GM03348 (cell line): ENCODE measurements around the gene SLC33A1.
"Not testable (repeated sequence)": the region's sequence is repeated elsewhere in the genome, so short reads cannot be mapped to it uniquely, and the experiment has no call there.

Experiments
- DNase-seq: peaks from one replicate; pipeline ENCODE4 v3.0.0; 2012; ENCODE audit warnings: low spot score

The SLC33A1 gene

DNA sequence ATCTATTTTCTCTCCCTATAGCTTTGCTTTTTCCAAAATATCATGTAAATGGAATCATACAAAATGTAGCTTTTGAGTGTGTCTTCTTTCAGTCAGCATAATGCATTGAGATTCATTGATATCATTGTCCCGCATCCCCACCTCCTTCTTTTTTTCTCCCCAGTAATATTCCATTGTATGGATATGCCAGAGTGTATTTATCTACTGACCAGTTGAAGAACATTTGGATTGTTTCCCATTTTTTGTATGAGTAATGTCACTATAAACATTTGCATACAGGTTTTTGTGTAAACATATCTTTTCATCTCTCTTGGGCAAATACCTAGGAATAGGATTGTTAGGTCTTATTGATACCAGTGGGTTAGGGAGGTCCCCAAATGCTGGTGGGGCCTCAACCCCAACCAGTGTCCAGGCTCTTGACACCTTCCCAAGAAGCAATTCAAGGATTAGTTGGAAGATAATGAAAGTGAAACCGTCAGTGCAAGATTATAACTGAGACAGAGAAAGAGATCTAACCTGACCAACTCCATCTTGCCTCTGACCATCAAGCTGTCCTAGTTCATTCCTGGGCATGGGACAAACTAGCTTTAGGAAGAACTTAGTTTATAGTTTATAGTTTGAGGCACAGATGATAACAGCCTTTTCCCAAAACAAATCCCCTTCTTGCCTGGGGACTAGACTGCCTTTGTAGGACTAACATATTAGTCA is 7.4 kb upstream of the SLC33A1 start:
- DNase-seq, result no peak

DNA sequence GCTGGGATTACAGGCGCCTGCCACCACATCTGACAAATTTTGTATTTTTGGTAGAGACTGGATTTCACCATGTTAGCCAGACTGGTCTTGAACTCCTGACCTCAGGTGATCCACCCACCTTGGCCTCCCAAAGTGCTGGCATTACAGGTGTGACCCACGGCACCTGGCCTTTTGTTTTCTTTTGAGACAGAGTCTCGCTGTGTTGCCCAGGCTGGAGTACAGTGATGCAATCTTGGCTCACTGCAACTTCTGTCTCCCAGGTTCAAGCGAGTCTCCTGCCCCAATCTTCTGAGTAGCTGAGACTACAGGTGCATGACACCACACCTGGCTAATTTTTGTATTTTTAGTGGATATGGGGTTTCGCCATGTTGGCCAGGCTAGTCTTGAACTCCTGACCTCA is 6.2 kb upstream of the SLC33A1 start:
- DNase-seq, result not testable (repeated sequence)

DNA sequence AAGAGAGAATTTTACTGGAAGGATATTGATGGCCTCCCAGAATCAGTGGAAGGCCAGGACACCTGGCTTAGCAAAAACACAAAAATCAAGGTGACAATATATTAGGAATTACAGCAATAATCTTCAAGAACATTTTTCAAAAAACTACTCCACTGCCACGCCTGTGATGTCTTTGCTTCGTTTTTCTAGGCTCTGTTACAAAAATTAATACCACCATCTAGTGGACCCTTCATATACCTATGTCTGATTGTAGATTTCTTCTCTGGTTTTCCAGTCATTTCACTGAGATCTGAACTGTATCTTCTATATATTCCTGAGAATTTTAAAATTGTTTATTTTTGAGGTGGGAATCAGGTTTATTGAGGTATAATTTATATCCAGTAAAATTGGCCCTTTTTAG is 5.6 kb upstream of the SLC33A1 start:
- peak; percentile 40 for DNase-seq

DNA sequence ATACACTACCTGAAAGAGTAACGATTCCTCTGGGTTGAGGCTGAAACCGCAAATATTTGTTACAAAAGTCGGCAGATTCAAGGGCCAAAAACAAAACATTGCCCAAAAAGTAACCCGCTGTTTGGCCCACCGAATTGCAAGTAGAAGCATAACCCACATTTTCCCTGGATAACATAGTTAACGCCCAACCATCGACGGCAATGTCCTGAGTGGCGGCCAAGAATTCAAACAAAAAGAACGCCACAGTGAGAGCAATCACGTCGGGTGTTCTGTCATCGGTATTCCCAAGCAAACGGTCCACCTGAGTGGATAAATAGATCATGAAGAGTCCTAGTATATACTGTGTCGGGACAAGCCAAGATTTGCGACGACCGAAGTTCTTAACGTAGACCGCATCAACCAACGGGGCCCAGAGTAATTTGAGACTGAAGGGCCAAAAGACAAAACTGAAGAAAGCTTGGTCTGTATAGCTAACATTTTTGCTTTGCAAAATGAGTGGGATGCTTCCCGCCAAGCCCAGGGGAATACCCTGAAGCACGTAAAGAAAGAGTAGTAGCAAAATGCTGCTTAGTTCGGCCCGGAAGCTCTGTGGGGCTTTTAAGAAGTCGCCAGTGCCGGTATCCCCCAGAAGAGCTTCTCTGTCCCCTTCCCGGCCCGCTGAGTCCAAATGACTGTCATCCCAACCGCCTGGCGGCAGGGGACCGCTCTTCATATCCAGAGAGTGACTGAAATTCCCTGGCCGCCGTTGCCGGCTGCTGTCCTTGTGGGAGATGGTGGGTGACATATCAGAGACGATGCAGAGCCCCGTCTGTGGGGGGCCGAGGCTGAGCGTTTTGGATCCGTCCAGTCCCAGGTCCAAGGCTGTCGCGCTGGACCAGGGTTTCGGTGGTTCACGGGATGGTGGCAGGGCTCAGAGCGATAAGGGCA is 750 bp downstream of the SLC33A1 start:
- DNase-seq, result peak; percentile 21

DNA sequence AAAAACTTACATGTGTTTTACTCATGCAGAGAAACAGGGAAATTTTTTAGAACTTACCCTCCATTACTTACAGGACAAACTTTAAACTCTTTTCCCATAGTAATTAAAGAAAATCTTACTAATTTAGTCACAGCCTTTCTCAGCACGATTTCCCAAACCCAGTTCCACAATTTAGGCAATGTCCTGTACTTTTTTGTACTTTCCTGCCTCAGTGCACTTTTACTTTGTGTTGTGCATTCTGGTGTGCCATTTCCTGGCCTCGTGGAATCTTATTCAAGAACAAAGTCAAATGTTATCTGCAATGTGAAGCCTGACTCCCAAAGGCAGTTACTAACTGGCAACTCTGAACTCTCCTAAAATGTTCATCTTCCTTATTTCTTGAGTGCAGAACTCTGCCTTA is 1.9 kb downstream of the SLC33A1 start:
- no peak for DNase-seq

DNA sequence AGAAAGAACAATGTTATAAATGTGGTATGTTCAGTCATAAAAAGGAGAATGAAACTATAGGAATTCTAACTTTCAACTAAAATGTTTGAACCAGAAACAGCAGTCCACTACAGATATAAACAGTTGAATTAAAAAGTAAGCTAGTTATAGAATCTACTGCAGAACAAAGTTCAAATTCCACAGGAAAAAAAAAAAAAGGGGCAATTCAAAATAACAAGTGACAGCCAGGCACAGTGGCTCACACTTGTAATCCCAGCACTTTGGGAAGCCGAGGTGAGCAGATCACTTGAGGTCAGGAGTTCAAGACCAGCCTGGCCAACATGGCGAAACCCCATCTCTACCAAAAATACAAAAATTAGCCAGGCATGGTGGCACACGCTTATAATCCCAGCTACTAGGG is 4.8 kb downstream of the SLC33A1 start:
- not testable (repeated sequence) for DNase-seq

DNA sequence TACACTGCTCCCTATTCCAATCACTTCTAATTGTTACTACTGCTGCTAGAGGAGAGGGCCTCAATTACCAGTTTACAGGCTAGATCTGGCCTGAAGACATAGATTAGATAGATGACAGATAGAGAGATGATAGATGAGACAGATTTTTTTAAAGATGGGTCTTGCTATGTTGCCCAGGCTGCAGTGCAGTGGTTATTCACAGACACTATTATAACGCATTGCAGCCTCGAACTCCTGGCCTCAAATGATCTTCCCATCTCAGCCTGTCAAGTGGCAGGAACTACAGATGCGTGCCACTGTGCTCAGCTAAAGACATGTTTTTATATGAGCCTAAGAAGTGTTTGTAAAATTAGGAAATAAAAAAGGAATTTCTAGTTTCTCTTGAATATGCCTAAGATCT is 6.2 kb downstream of the SLC33A1 start:
- no peak for DNase-seq

DNA sequence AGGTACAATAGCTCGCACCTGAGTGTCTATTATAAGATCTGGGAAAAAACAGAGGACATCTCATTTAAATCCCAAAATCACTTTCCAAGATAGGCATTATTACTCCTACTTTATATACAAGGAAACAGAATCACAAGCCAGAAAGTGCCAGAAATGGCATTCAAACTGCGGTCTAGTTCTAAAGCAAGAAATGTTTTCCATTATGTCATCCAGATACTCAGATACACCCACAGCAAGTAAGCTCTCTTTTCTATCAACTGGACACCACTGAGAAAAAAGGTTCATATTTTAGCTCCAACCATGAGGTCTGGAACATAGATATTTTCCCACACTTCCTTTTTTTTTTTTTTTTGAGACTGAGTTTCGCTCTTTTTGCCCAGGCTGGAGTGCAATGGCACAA is 8.1 kb downstream of the SLC33A1 start:
- DNase-seq, result no peak

DNA sequence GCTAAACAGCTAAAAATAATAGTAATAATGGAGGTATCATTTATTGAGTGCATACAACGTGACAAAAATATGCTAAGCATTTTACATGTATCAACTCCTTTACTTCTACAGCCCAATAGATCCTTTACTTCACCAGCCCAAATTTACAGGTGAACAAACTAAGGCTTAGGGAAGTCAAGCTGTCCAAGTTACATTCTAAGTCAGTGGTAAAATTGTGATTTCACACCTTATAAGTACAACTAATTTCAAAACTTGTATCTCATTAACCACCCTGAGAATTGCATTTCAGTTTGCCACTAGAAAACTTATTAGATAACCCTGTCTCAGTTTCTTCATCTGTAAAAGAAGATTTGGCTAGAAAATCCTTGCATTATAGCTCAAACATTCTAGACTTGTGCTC is 10.7 kb downstream of the SLC33A1 start:
- no peak for DNase-seq

DNA sequence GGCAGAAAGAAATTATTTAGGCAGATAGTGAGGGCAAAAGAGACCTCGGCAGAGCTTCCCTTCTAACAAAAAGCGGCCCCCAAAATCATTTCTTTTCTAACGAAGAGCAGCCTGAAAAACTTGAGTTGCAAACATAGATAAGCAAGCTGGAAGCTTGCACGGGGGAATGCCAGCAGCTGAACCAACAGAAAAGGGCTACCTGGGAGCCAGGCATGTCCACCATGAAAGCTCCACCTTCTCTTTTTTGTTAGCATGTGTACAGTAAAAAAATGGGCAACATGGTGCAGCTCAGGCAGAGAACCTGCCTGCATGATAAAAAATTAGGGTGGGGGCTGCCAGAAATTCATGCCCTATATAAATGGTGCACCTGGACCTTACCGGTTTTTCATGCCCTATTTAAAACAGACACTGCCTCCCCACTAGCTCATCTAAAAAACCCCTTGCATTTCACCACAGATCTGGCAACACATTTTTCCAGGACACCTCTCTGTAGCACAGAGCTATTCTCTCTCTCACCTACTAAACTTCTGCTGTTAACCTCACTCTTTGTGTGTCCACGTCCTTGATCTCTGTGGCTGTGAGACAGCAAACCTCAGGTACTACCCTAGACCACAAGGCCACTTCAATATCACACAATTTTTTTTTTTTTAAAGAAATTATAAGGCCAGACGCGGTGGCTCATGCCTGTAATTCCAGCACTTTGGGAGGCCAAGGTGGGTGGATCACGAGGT is 18.7 kb downstream of the SLC33A1 start:
- DNase-seq, result no peak

DNA sequence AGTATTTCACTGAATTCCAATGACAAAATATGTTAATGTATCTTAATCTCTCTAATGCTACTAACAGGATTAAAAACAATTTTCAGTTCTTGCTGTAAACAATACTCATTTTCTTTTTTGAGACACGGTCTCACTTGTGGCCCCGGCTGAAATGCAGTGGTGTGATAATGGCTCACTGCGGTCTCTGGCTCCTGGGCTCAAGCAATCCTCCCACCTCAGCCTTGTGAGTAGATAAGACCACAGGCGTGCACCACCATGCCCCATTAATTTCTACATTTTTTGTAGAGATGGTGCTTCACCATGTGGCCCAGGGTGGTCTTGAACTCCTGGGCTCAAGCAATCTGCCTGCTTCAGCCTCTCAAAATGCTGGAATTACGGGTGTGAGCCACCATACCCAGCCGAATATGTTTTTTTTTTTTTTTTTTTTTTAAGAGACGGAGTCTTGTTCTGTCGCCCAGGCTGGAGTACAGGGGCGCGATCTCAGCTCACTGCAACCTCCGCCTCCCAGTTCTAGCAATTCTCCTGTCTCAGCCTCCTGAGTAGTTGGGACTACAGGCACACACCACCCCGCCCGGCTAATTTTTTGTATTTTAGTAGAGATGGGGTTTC is 25.6 kb downstream of the SLC33A1 start:
- DNase-seq, result not testable (repeated sequence)

DNA sequence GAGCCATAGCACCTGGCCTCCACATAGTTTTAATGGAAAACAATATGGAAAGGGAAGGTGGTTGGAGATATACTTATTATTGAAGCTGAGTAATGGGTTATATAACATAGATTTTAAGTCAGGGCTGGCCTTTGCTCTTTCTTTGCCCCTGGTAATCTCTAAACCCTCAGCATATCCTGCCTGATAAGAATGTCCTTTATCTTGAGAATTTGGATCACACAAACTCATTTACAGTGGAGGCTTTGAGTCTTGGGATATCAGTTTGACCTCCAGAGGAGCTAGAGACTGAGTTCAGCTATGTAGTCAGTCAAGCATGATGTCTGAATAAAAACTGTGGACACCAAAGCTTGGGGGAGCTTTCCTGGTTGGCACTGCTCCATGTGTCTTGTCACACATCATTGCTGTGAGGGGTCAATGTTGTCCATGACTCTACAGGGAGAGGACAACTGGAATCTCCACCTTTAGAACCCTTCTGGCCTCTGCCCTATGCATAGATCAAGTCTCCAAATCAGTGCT is 39.1 kb downstream of the SLC33A1 start:
- no peak for DNase-seq

DNA sequence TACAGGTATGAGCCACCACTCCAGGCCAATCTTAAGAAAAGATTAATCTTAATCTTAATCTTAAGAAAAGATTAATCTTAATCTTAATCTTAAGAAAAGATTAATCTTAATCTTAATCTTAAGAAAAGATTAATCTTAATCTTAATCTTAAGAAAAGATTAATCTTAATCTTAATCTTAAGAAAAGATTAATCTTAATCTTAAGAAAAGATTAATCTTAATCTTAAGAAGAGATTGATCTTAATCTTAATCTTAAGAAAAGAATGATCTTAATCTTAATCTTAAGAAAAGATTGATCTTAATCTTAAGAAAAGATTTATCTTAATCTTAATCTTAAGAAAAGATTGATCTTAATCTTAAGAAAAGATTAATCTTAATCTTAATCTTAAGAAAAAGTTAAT is 41.0 kb downstream of the SLC33A1 start:
- not testable (repeated sequence) for DNase-seq

DNA sequence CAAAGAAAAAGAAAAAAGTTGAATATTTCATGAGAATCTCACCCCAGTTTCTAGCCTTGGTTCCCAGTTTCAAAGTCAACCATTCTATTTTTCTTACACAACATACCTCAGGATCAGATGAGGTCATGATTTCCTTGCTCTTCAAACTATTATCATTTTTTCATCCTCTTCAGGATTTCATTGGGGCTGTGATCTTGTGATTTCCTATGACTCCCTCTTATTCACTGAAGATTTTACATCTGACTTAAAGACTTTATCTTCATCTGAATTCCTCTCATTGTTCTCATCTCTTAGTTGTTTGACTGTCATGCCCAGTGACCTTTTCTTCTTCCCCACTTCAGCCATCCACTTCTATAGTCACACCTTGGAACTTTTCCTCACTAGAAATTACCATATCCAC is 45.0 kb downstream of the SLC33A1 start:
- peak; percentile 35 for DNase-seq

DNA sequence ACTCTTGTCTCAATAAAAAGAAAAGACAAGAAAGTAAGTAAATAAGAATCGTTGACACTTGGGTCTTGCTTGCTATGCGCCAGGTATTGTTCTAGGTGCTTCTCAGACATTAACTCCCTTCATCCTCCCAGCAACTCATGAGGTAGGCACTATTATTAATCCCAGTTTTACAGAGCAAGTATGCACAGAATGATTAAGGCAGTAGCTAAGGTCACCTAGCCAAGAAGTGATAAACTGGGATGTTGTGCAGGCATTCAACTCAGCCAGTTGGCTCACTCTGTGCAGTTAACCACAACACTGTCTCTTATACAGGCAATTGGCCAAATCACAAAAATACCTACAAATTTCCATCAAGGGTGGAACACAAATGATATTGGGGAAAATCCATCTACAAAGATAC is 46.4 kb downstream of the SLC33A1 start:
- peak; percentile 13 for DNase-seq

DNA sequence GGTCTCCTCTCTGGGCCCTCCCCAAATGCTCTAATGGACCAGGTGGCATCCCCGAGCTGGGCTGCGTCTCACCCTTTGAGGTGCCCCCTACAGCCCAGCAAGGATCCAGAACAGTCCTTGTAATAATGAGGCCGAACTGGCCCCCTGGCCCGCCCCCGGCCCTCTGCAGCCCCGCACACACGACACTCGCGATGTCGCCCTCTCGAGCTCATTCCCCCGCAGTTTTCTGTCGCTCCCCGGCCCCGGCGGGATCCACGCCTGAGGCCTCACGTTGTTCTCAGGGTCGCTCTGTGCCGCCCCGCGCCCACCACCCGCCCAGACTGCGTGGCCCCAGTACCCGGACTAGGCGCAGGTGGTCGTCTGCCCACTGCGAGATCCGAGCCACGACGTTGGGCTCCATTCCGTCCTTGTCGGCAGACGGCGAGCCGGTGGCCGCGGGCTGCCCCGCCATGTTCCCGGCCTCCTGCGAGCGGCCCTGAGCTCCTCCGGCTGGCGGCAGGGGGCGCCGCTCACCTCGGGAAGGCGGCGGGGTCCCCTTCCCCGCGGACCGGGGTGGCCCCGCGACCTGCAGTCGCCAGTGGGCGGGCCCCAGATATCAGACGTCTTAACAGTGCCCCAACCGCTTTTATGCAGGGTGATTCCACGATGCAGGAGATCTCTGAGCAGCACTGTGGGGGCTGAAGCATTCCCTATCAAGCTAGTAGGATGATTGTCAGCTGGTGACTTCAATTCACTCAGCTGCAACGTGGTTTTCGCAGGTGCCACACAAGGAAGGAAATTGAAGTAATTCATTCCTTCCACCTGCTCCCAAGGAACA is 48.2 kb downstream of the SLC33A1 start, which contains the start of gene C3orf33:
TSS of gene C3orf33 (minus strand) at position 477 of the 817 bp plus-strand sequence. CDS start at position 451, 26 bp downstream.
- DNase-seq, result peak; percentile 95

DNA sequence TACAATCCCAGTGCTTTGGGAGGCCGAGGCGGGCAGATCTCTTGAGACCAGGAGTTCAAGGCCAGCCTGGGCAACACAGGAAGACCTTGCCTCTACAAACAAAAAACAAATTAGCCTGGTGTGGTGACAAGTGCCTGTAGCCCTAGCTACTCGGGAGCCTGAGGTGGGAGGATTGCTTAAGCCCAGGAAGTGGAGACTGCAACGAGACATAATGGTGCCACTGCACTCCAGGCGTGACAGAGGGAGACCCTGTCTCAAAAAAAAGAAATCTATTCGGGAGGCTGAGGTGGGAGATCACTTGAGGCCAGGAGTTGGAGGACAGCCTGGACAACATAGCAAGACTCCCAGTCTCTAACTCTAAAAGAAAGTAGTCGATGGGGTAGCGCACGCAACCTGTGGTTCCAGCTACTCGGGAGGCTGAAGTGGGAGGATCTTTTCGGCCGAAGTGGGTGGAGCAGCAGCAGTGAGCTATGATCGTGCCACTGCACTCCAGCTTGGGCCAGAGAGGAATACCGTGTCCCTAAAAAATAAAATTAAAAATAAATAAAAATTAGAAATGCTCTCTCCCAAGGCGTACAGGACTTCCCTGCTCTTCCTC is 48.9 kb downstream of the SLC33A1 start:
- no peak for DNase-seq

DNA sequence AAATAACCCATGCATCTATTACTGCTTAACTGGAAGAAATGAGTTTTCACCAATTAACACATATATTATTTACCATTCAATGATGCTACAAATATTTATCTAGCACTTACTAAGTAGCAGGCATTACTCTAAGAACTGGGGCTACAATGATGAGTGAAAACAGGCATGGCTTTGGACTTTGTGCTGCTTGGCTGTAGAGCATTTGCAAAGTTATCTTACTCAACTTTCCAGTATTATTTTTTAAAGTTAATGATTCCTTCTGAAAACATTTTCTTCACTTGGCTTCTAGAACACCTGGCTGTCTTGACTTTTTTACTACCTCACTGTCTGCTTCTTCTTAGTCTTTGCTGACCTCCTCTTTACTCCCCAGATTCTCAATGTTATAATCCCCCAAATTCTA is 49.9 kb downstream of the SLC33A1 start:
- no peak for DNase-seq

DNA sequence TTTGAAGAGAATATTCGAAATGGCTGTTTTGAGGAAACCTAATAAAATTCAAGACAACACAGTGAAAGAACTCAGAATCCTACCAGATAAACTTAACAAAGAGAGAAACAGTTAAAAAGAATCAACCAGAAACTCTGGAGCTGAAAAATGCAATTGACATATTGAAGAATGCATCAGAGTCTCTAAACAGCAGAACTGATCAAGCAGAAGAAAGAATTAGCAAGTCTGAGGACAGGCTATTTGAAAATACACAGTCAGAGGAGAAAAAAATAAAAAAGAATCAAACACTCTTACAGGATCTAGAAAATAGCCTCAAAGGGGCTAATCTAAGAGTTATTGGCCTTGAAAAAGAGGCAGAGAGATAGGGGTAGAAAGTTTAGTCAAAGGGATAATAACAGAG is 61.7 kb downstream of the SLC33A1 start:
- DNase-seq, result no peak

DNA sequence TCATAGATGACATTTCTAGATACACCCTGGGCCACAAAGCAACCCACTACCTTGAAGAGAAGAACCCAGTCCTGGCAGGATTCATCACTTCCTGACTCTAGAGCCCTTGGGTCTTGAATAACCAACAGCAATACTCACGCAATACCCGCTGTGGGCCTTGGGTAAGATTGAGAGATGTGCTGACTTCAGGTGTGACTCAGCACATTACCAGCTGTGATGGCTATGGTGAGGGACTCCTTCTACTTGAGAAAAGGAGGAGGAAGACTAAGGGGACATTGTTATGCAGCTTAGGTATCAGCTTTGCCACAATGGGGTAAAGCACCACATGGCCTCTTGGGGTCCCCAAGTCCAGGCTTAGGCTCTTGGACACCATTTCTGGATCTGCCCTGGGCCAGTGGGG is 63.0 kb downstream of the SLC33A1 start:
- DNase-seq, result no peak
